HG03045 (cell line): ENCODE results near the gene ZWILCH.

Experiments
- ATAC-seq: cut with Tn5 transposase; IDR thresholded peaks from one replicate; pipeline ENCODE4 v1.9.1; 2021; ENCODE audit warnings: mild to moderate bottlenecking, moderate library complexity; ENCODE audit not compliant: unreplicated experiment

Gene ZWILCH

GRCh38 chr15:66535056-66535455, 29.9 kb downstream of the ZWILCH start:
- ATAC-seq = no peak

GRCh38 chr15:66542896-66543295, 37.8 kb downstream of the ZWILCH start:
- no peak for ATAC-seq

- ATAC-seq = no peak
Measured at GRCh38 chr15:66545255-66545654, 40.1 kb downstream of the ZWILCH start.

GRCh38 chr15:66555685-66556084, 50.6 kb downstream of the ZWILCH start:
- ATAC-seq = no peak

GRCh38 chr15:66558271-66558670, 53.1 kb downstream of the ZWILCH start:
- no peak for ATAC-seq

- ATAC-seq = no peak
Measured at GRCh38 chr15:66560856-66561525, 55.9 kb downstream of the ZWILCH start.

GRCh38 chr15:66563126-66563525, 58.0 kb downstream of the ZWILCH start:
- no peak for ATAC-seq

- no peak for ATAC-seq
Measured at GRCh38 chr15:66563566-66564110, 58.5 kb downstream of the ZWILCH start.

- ATAC-seq = no peak
Measured at GRCh38 chr15:66564136-66565041, 59.3 kb downstream of the ZWILCH start.

GRCh38 chr15:66565141-66565641, 60.1 kb downstream of the ZWILCH start:
- no peak for ATAC-seq

GRCh38 chr15:66565741-66566144, 60.6 kb downstream of the ZWILCH start, which contains the start of gene LCTL:
LCTL (minus strand) TSS chr15:66565998; CDS start chr15:66565365, 633 bp downstream.
- no peak for ATAC-seq

GRCh38 chr15:66566963-66567531, 61.9 kb downstream of the ZWILCH start:
- ATAC-seq = no peak

- no peak for ATAC-seq
Measured at GRCh38 chr15:66567897-66568296, 62.8 kb downstream of the ZWILCH start.

- ATAC-seq = no peak
Measured at GRCh38 chr15:66569461-66570137, 64.5 kb downstream of the ZWILCH start.

GRCh38 chr15:66570327-66570726, 65.2 kb downstream of the ZWILCH start:
- no peak for ATAC-seq

- no peak for ATAC-seq
Measured at GRCh38 chr15:66570842-66571478, 65.8 kb downstream of the ZWILCH start.

GRCh38 chr15:66572146-66572545, 67.0 kb downstream of the ZWILCH start:
- no peak for ATAC-seq

GRCh38 chr15:66573348-66573718, 68.2 kb downstream of the ZWILCH start:
- no peak for ATAC-seq

GRCh38 chr15:66573719-66574595, 68.8 kb downstream of the ZWILCH start:
- no peak for ATAC-seq
